ENCODE measurements around the gene OPN3. TPM values are rescaled to one million over a fixed set of nuclear protein-coding genes. Genes with fewer than 3 reads are reported as not detected.

The OPN3 gene
- total RNA-seq, 1 donor from 2014 or later: 19.9 TPM

DNA sequence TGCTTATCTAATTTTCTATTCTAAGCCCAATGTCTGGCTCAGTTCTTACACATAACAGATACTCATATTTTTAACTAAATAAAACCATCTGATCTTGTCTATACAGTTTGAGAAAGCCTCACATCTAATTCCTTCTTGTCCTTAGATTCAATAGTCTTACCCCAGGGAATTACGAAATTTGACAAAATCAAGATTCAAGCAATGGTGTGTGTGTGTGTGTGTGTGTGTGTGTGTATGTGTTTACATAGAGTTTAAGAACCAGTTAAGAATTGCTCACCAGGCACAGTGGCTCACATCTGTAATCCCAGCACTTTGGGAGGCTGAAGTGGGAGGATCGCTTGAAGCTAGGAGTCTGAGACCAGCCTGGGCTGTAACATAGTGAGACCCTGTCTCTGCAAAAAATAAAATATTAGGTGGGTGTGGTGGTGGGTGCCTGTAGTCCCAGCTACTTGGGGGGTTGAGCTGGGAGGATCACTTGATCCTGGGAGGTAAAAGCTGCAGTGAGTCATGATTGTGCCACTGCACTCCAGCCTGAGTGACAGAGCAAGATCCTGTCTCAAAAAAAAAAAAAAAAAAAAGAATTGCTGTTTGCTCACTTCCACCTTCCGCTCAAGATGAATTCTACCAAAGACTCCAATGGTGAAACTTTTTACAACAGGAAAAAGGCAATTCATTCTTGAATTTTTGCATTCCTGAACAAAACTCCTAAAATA, 18.1 kb upstream of the OPN3 start:
- no peak for DNase-seq (ENCODE audit: low spot score, unreplicated experiment)
- Mint-ChIP-seq H3K36me3 (ENCODE audit: insufficient read depth) (no peaks in the 10 kb centered on the region), H3K27me3 (peaks cover 8% of the 10 kb centered on the region), H3K9me3 (ENCODE audit: low read depth) (peaks cover 3% of the 10 kb centered on the region), H3K4me3 (ENCODE audit: low read depth) (no peak overlapping the region), H3K27ac (no peak overlapping the region), H3K4me1 (ENCODE audit: low read depth) (no peaks in the 10 kb centered on the region)
- TF ChIP-seq, protein P1, sequence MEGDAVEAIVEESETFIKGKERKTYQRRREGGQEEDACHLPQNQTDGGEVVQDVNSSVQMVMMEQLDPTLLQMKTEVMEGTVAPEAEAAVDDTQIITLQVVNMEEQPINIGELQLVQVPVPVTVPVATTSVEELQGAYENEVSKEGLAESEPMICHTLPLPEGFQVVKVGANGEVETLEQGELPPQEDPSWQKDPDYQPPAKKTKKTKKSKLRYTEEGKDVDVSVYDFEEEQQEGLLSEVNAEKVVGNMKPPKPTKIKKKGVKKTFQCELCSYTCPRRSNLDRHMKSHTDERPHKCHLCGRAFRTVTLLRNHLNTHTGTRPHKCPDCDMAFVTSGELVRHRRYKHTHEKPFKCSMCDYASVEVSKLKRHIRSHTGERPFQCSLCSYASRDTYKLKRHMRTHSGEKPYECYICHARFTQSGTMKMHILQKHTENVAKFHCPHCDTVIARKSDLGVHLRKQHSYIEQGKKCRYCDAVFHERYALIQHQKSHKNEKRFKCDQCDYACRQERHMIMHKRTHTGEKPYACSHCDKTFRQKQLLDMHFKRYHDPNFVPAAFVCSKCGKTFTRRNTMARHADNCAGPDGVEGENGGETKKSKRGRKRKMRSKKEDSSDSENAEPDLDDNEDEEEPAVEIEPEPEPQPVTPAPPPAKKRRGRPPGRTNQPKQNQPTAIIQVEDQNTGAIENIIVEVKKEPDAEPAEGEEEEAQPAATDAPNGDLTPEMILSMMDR (IDR thresholded peaks at IDR 0.05; ENCODE audit: unreplicated experiment): no peak

DNA sequence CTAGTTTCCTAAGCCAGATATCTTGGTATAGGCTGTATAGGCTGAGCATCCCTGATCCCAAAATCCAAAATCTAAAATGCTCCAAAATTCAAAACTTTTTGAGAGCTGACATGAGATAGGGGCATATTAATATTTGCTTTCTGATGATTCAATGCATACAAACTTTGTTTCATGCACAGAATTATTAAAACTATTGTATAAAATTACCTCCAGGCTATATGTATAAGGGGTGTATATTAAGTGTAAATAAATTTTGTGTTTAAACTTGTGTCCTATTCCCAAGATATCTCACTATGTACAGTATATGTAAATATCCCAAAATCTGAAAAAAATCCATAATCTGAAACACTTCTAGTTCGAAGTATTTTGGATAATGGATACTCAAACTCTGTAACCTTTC, 14.5 kb upstream of the OPN3 start:
- H3K9me3 Mint-ChIP-seq (ENCODE audit: low read depth): peaks cover 4% of the 10 kb centered on the region
- peaks cover 36% of the 10 kb centered on the region for H3K27me3 Mint-ChIP-seq
- no peaks in the 10 kb centered on the region for H3K4me1 Mint-ChIP-seq (ENCODE audit: low read depth)
- H3K27ac Mint-ChIP-seq: no peak overlapping the region
- DNase-seq (ENCODE audit: low spot score, unreplicated experiment): no peak
- TF ChIP-seq, protein P1 (IDR thresholded peaks at IDR 0.05; ENCODE audit: unreplicated experiment): no peak
- H3K36me3 Mint-ChIP-seq (ENCODE audit: insufficient read depth): no peaks in the 10 kb centered on the region
- no peak overlapping the region for H3K4me3 Mint-ChIP-seq (ENCODE audit: low read depth)

DNA sequence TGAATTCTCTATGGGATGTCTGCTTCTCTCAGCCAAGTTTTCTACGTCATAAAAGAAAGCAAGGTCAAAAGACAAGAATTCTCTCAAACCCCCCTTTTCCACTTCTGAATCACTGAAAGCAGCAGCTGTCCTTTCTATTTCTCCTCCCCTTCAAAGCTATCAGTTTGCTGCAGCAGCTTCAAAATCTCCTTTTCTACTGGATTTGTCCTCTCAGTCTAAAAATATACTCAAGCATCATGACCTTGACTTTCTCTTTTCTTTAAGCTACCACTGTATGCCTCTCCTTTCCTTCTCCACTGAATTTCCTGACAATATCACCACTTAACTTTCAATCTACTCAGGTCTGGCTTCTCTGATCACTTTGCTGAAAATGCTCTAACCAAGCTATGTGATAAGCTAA, 13.8 kb upstream of the OPN3 start:
- Mint-ChIP-seq H3K9me3 (ENCODE audit: low read depth) (peaks cover 4% of the 10 kb centered on the region), H3K27me3 (peaks cover 38% of the 10 kb centered on the region), H3K4me3 (ENCODE audit: low read depth) (no peak overlapping the region), H3K36me3 (ENCODE audit: insufficient read depth) (no peaks in the 10 kb centered on the region), H3K27ac (no peak overlapping the region), H3K4me1 (ENCODE audit: low read depth) (no peaks in the 10 kb centered on the region)
- TF ChIP-seq, protein P1 (IDR thresholded peaks at IDR 0.05; ENCODE audit: unreplicated experiment): no peak
- DNase-seq (ENCODE audit: low spot score, unreplicated experiment): no peak

DNA sequence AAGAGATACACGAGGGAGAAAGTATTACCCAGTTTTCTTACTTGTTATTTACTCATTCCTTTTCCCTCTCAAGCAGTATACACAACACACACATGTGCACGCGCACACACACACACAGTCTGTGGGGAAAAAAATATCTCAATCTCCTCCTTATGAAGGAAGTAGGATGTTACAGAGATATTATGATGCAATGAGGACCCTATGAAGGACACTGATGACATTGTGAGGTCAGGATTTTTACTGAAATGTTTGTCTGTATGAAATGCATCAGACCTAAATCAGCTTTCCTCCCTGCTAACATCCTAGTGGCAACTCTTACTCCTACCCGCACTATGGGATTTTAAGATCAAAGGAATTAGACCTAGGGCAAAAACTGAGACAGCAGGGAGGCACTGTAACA, 11.8 kb upstream of the OPN3 start, which contains the start of gene WDR64:
Gene WDR64 (plus strand): TSS at position 270 of the 400 bp plus-strand sequence. CDS start 204 bp downstream, outside the sequence.
- peaks cover 4% of the 10 kb centered on the region for H3K9me3 Mint-ChIP-seq (ENCODE audit: low read depth)
- TF ChIP-seq, protein P1 (IDR thresholded peaks at IDR 0.05; ENCODE audit: unreplicated experiment): no peak
- DNase-seq (ENCODE audit: low spot score, unreplicated experiment): no peak
- no peak within 1 kb of the TSS for H3K4me3 Mint-ChIP-seq (ENCODE audit: low read depth)
- H3K36me3 Mint-ChIP-seq (ENCODE audit: insufficient read depth): no peaks in the 10 kb centered on the region
- H3K4me1 Mint-ChIP-seq (ENCODE audit: low read depth): no peaks in the 10 kb centered on the region
- H3K27me3 Mint-ChIP-seq: peaks cover 38% of the 10 kb centered on the region
- H3K27ac Mint-ChIP-seq: no peak within 1 kb of the TSS

DNA sequence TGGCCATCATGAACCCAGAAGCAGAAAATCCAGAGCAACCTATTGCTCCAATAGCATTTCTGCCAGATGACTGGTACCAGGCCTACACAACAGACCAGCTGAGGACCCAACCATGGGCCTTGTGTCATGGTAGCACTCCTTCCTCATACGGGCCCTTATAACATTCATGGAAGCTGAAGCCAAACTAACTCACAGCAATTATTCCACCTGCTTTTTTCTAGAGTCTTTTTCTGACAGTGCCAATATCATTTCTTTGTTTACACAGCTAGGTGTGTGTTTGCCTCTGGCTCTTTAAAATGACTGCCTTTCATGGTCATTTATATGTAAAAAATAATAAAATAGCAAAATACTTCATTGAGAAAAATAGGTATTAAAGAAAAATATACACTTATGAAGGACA, 8.0 kb upstream of the OPN3 start:
- Mint-ChIP-seq H3K27me3 (peaks cover 30% of the 10 kb centered on the region), H3K4me3 (ENCODE audit: low read depth) (no peak overlapping the region), H3K27ac (no peak overlapping the region), H3K36me3 (ENCODE audit: insufficient read depth) (no peaks in the 10 kb centered on the region), H3K4me1 (ENCODE audit: low read depth) (no peaks in the 10 kb centered on the region), H3K9me3 (ENCODE audit: low read depth) (peaks cover 4% of the 10 kb centered on the region)
- no peak for DNase-seq (ENCODE audit: low spot score, unreplicated experiment)
- TF ChIP-seq, protein P1 (IDR thresholded peaks at IDR 0.05; ENCODE audit: unreplicated experiment): no peak

All from progenitor cell of endocrine pancreas (in vitro differentiated cells).